ENCODE data around the gene VPS16.

GRCh38 chr20:2817891-2818595 is 22.5 kb upstream of the VPS16 start:
- TF ChIP-seq CTCF (IDR thresholded peaks at IDR 0.05) (no peak), POLR2A (IDR thresholded peaks at IDR 0.05) (no peak)
